ENCODE results near the gene MRPL44.
A peak's percentile ranks its signal among the peaks of the same experiment; 100 is the strongest.

Gene MRPL44

DNA sequence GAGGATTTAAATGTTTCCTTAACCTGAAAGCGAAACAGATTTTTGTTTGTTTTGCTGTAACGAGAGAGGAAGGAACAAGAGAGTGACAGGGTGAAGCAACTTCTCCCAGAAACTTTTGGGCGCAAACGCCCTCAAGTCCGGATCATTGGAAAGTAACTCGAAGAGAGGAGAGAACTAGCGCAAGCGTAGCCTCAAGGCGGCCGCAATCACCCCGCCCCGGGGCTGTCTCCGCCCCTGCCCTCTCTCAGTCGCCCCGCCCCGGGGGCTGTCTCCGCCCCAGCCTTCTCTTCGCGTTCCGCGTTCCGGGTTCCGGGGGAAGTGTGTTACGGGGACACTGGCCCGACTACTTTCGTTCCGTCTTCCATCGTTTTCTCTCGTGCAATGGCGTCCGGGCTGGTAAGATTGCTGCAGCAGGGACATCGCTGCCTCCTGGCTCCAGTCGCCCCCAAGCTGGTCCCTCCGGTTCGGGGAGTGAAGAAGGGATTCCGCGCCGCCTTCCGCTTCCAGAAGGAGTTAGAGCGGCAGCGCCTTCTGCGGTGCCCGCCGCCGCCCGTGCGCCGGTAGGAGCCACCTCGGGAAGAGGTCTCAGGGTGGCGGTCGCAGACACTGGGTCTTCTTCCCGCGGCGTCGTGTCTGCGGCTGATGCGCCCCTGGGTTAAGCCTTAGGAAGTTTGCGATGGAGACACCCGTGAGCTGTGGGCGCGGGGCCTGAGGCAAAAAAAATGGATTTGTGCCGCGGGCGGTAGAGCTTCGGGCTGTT lies at the start of gene MRPL44:
MRPL44 (plus strand) TSS at position 372 of the 760 bp plus-strand sequence; CDS start at position 382, 10 bp downstream.
- peak; percentile 96 to 98 for DNase-seq (ENCODE audit: low read depth in 1 of 2, low spot score in 1 of 2)

DNA sequence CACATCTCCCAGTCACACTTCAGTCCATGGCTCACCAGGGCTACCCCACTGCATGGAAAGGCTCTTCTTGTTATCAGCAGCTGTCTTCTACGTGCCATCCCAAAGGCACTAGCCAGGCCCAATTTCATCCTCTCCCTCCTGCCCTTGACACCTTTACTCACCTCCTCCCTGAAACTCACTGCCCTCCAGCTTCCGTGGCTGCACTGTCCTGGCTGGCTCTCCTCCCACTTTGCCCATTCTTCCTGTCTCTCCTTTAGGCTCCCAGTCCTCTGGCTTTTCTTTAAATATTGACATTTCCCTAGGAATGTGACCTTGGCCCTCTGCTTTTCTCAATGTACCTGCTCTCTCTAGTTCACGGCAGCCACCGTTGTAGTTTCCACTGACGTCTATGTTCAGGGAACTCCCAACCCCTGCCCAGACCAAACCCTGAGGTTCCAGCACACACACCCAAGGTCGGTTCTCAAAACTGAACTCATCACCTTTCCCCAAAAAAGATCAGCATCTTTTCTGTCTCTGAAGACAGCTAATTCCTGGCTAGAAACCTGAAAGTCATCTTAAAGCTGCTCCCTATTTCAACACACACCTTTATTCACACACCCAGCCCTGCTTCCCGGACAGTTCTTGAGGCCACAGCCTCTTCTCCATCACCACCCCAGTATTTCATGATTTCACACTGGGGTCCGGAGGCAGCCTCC lies 48.8 kb upstream of the MRPL44 start:
- DNase-seq (ENCODE audit: low read depth in 1 of 2, low spot score in 1 of 2), result no peak

DNA sequence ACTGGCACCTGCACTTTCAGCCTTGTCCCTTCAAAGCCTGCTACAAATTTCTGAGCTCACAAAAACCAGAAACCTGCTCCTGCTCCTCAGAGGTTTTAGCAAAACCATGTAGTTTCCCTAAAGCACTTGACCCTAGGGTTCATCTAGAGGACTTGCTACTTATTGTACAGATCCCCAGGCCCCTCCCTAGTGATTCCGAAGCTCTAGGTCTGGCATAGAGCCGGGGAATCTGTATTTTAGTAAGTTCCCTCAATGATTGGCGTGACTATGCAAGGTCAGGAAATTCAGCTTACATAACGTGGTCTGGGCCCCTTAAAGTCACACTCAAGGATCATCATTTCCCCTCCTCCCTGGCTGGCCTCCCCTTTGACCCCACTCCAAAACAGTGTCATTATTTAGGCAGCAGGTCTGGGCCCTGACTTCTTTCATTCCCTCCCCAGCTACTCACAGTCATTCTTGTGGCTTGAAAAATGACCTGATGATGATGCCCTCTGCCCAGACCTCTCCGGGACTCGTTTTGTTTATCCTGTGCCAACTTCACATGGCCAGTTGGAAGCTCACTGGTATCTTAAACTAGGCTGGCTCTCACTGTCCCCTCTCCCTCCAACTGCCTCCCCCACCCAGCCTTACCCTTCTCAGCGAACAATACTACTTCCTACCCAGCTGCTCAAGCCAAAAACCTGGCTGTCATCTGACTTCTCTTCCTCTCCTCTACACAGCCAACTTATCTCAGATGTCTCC lies 48.1 kb upstream of the MRPL44 start:
- DNase-seq (ENCODE audit: low read depth in 1 of 2, low spot score in 1 of 2), result no peak

DNA sequence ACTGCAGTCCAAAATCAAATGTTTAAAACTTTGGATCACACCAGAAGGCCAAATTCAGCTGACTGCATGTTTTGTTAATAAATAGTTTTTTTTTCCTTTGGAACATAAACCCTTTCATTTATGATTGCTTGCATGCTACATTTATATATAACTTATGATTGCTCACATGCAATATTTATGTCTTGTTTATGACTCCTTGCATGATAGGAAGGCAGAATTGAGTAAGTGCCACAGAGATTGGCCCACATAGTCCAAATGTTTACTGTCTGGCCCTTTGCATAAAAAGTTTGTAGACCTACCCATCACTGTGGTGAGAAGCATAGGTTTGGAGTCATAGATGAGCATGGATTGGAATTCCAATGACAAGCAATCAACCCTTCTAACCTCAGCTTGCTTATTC lies 42.9 kb upstream of the MRPL44 start:
- no peak for DNase-seq (ENCODE audit: low read depth in 1 of 2, low spot score in 1 of 2)

DNA sequence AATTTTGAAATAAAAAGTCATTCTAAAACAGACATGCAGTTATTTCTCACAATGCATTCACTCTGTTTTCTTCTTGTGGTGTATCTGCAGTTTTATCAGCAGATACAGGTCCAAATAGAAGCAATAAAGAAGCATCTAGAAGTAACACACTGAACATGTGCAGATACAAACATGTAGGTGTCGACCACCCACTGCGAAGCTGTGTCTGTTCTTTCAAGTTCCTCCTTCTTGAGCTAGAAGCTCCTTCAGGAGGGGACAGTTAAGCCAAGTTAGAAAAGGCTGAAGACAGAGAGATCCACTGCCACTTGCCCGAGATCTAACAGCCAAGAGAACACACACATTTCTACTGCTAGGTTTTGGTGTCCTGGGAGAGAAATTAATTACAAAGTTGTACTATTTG lies 42.2 kb upstream of the MRPL44 start:
- DNase-seq (ENCODE audit: low read depth in 1 of 2, low spot score in 1 of 2), result no peak

DNA sequence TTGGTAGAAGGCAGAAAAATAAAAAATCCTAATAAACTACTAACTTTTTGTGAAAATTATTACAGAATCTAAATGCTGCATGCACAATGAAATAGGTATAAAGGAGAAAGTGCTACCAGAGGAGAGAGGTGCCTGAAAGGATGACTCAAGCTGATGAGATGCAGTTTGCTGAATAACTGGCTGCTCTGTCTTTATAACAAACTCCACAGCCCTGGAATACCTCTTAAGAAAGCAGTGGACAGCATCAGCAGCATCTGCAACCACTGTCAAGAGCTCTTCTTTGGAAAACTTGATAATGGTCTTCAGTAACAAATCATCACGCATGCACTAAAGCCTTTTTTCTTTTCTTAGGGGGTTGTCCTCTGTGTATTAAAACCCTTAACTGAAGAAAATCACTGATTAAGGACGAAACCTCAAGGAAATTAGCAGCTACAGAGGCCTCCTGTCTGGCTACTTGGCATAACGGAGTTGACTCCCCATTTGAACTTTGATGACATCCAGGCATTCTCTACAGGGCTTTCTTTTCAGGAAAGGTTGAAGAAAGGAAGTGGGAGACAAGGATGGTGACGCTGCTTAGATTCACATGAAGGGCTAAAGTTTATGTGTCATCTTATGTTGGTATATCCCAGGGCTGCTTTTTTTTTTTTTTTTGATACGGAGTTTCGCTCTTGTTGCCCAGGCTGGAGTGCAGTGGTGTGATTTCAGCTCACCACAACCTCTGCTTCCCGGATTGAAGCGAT lies 40.9 kb upstream of the MRPL44 start:
- DNase-seq (ENCODE audit: low read depth in 1 of 2, low spot score in 1 of 2), result no peak

DNA sequence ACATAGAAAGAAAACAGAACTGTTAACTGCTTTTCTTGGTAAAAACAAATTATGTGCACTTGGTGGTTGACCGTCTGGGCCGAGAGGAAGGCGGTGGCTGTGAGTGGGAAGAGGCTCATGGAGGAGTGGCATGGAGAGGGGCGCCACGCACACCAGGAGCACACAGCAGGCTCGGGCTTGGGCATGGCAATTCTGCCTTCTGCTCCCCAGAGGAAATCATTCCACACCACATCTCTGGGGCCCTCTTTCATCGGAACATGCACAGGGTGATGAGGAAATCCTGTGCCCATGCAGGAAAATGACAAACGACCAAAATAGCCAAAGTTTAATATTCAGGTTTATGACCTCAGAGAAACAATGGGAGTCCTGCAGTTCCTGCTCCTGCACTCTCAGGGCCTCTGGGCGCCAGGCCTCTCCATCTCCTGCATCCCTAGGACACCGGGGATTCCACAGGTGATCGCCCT lies 38.6 kb upstream of the MRPL44 start:
- no peak for DNase-seq (ENCODE audit: low read depth in 1 of 2, low spot score in 1 of 2)

DNA sequence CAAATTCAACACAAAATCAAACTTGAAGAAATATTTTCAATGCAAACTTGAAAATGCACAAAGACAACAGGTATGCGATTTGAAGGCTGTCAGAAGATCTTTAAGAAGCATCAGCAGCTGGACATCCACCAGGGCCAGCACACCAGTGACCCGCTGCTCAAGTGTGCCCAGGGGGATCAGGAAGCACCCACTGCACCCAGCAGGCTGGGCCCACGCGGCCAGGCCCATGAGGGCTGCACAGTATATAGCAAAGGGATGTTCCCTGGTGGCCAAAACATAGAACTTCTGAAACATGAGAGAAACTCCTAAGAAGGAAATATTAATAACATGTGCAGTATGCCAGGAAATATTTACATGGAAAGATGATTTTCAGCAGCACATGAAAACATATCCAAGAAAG lies 37.2 kb upstream of the MRPL44 start:
- no peak for DNase-seq (ENCODE audit: low read depth in 1 of 2, low spot score in 1 of 2)

DNA sequence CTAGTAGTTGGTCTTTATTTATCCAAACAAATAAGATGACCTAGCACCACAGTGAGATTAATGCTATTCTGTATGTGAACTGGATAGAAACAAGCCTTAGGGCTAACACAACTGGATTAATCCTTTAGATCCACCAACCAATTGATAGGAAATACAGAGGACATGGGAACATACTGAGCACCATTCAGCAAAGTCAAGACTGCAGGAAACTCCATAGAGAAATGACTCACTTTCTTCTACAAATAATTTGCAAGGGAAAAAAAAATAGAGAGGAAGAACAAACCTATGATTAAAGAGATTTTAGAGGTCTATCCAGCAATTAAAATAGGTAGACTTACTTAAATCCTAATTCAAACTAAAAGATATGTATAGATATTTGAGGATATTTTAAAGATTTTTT lies 36.1 kb upstream of the MRPL44 start:
- DNase-seq (ENCODE audit: low read depth in 1 of 2, low spot score in 1 of 2), result no peak

DNA sequence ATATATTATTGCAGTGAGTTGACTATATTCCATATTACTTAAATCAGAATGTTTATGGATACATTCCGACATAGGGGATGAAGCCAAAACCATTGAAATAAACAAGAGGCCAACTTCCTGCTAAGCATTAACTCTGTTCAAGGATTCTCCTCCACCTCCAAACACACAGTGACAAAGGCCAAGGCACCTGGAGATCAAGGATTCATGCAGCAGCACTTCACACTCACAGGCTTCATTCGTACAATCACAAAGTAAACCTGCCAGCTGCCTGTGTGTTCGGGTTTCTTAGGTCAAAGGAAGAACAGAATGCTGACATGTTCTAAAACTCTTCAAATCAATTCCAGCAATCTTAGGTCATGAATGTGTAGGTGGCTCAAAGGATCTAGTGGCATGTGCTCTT lies 35.0 kb upstream of the MRPL44 start:
- DNase-seq (ENCODE audit: low read depth in 1 of 2, low spot score in 1 of 2), result no peak

DNA sequence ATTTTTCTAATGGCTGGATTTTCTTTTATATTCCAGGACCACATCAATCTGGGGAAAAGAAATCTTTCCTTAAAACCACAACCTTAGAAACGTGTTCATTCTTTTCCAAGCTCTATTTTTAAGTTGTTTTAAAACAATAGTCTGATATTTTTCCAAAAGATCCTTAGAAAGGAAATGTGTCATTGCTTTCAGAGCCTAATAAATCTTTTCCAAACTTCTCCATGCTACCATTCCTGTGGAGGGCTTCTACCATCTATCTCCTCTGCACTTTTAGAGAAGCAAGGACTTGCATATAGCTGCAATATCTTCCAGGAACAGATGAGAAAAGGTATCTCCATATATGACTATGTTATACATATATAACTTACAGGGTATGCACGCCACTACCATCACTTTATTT lies 33.3 kb upstream of the MRPL44 start:
- no peak for DNase-seq (ENCODE audit: low read depth in 1 of 2, low spot score in 1 of 2)

DNA sequence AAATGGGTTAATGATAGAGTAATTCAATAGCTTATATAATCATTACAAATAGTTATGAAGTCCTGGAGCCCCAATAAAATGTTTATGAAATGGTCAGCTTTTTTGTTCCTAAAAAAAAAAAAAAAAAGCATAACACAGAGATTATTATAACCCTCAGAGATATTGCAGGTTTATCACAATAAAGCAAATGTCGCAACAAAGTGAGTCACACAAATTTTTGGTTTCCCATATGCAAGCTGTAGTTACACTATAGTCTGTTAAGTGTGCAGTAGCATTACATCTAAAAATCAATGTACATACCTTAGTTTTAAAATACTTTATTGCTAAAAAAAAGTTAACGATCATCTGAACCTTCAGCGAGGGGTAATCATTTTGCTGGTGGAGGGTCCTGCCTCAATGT lies 32.2 kb upstream of the MRPL44 start:
- DNase-seq (ENCODE audit: low read depth in 1 of 2, low spot score in 1 of 2), result no peak

DNA sequence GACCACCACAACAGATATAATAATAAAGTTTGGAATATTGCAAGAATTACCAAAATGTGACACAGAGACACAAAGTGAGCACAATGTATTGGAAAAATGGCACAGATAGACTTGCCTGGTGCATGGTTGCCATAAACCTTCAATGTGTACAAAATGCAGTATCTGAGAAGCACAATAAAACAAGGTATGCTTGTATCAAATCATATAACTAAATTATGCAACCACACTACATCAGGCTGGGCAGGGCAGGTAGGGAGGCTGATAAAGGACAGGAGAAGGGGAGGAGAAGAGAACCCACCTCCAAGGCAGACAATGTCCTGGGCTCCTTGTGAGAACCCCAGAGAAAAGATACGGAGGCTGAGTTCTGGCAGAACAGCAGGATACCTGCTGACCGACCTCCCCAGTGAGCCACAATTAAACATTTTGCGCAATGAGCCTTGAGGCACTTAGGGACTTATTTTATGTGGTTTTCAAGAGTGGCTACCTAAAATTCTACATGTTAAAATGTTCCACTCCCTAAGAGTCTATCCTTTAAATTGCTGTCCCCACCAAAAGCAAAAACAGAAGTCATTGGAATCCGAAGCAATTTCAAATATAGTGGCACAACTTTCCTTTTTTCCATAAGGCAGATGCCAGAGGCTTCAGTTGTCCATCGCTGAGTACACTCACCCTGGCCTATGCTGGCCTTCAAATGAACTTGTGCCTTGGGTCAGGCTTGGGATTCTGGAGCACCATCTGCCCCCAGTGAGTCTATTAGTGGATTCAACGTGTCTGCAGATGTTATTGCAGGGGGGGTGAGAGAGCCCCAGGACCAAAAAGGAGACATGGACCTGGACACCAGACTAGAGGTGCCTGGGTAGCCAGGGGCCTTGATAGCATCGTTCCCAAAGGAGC lies 28.9 kb upstream of the MRPL44 start:
- DNase-seq (ENCODE audit: low read depth in 1 of 2, low spot score in 1 of 2), result no peak

DNA sequence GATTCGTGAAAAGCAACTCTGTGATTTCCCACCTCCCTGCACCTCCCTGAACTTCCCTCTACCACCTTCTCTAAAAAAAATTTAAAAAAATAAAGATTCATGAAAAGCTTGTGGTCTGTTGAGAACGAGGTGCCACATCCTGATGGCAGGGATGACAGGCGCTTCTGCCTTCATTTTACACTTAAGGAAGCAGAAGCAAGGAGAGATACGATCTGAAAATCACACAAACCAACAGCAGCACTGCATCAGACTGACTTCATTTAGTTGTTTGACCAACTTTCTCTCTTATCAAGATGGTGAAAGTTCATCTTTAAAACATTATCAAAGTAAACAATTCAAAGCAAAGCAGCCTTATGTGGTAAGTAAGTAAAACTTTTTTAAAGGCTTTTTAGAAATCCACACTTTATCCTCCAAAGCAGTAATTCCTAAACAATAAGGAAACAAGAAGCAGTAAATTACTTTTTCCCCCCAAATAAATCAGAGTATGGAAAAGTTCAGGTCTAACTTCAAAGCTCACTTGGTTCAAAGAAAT lies 27.6 kb upstream of the MRPL44 start:
- no peak for DNase-seq (ENCODE audit: low read depth in 1 of 2, low spot score in 1 of 2)

DNA sequence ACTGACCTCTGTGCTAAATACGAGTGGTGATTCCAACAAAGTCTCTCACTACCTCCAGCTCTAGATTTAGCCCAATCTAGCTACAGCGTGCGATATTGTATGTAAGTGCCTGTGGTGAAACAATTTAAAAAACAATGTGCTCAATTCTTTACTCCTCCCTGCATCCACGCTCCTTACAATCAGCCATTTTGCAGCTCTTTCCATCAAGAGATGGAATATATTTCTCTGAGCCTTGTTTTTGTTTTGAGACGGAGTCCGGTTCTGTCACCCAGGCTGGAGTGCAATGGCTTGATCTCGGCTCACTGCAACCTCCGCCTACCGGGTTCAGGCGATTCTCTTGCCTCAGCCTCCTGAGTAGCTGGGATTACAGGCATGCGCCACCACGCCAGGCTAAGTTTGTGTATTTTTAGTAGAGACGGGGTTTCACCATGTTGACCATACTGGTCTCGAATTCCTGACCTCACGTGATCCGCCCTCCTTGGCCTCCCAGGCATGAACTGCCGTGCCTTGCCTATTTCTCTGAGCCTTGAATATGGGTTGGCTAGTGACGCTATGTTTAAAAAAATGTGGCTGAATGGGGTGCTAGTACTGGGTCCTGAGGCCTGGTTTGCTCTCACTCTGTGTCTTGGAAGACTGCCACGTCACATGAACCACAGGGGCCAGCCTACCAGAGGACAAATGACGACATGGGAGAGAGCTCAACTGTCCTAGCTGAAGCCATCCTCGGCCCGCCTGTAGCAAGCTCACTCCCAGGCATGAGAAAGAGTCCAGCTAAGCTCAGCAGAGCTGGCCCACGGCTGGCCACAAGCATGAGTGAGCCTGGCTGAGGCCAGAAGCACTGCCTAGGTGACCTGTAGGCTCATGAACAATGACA lies 26.9 kb upstream of the MRPL44 start:
- DNase-seq (ENCODE audit: low read depth in 1 of 2, low spot score in 1 of 2), result no peak

DNA sequence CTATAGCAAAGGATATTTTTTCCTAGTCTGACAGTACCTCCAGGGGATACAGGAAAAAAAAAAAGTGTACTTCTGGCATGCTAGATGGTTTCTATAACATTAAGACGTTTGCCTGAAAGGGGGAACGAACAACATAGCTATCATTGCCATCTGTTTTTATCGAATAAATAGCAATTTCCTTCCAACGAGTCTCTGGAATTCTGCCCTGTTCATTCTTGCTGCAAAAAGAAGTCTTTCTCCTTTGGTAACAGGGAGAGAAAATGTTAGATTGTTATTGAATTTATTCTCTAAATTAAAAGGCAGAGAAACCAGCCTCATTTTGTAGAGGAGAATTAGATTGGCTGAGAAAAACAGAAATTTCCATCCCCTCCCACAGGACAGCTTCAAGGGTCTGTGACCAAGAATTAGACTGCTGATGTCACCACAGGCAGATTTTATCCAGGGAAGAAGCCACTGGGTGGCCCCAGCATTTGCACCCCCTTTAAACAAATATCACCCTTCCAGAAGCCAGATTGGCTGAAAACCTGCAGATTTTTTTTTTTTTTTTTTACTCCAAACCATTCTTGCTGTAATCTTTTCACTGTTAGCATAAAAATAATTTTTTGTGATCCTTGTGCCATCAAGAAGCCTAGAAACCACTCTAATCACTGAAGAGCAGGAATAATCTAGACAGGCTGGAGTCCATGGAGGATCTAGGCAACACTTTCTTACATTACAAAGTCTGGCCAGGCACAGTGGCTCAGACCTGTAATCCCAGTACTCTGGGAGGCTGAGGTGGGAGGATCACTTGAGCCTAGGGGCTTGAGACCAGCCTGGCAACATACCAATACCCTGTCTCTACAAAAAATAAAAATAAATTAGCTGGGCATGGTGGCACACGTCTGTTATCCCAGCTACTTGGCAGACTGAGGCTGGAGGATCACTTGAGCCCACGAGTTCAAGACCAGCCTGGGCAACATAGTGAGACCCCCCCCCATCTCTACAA lies 24.2 kb upstream of the MRPL44 start:
- DNase-seq (ENCODE audit: low read depth in 1 of 2, low spot score in 1 of 2), result no peak

DNA sequence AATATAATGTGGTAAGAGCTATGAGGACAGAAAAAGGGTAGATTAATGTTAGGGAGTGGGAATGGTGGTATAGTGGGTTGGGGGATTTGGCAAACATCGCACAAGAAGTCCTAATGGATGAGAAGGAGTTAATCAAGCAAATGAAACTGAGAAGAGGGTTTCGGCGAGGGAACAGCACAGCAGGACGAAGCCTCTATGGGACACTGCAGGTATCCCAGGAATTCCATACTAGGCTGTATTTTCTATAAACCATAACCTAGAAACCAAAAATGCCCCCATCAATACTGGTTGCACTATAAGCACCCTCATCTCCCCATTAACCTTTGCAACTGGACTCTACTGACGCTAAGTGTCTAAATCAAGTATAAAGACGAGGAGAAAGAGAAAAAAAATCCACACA lies 22.4 kb upstream of the MRPL44 start:
- no peak for DNase-seq (ENCODE audit: low read depth in 1 of 2, low spot score in 1 of 2)
